Measurements from ENCODE around the gene PARP12.

Gene PARP12

GRCh38 chr7:140018125-140019043 lies 44.4 kb downstream of the PARP12 start:
- ATAC-seq = no peak
- TF ChIP-seq PATZ1 (CRISPR knock-in tag; IDR thresholded peaks at IDR 0.05; ENCODE audit: borderline replicate concordance) = no peak
- TF ChIP-seq CSDC2 (CRISPR knock-in tag; IDR thresholded peaks at IDR 0.05) = no peak
- TF ChIP-seq CSRNP3 (CRISPR knock-in tag; IDR thresholded peaks at IDR 0.05) = no peak
- no peak for TF ChIP-seq RARB (CRISPR knock-in tag; IDR thresholded peaks at IDR 0.05)
- no peak for TF ChIP-seq ZC3H10 (CRISPR knock-in tag; IDR thresholded peaks at IDR 0.05)
- TF ChIP-seq PPARA (CRISPR knock-in tag; IDR thresholded peaks at IDR 0.05; ENCODE audit: borderline replicate concordance) = no peak
- no peak for TF ChIP-seq CREB5 (CRISPR knock-in tag; IDR thresholded peaks at IDR 0.05; ENCODE audit: low read depth)
- no peak for TF ChIP-seq ARNTL (CRISPR knock-in tag; IDR thresholded peaks at IDR 0.05; ENCODE audit: borderline replicate concordance, low read depth)
- TF ChIP-seq SNAI2 (CRISPR knock-in tag; IDR thresholded peaks at IDR 0.05) = no peak
- TF ChIP-seq ISL1 (CRISPR knock-in tag; IDR thresholded peaks at IDR 0.05) = no peak
- no peak for TF ChIP-seq ZFP30 (CRISPR knock-in tag; IDR thresholded peaks at IDR 0.05)
- TF ChIP-seq ZFP3 (CRISPR knock-in tag; IDR thresholded peaks at IDR 0.05) = no peak

GRCh38 chr7:140017543-140017942 lies 45.2 kb downstream of the PARP12 start:
- ATAC-seq = no peak
- no peak for TF ChIP-seq TCF4 (CRISPR knock-in tag; IDR thresholded peaks at IDR 0.05; ENCODE audit: borderline replicate concordance)

GRCh38 chr7:140017034-140017433 lies 45.7 kb downstream of the PARP12 start:
- no peak for ATAC-seq
- TF ChIP-seq ARNTL (CRISPR knock-in tag; IDR thresholded peaks at IDR 0.05; ENCODE audit: borderline replicate concordance, low read depth) = no peak
- TF ChIP-seq ZNF70 (CRISPR knock-in tag; IDR thresholded peaks at IDR 0.05) = no peak
- TF ChIP-seq ZC3H10 (CRISPR knock-in tag; IDR thresholded peaks at IDR 0.05) = no peak
- TF ChIP-seq CSDC2 (CRISPR knock-in tag; IDR thresholded peaks at IDR 0.05) = no peak

GRCh38 chr7:140016540-140016939 lies 46.2 kb downstream of the PARP12 start:
- ATAC-seq = no peak
- TF ChIP-seq PATZ1 (CRISPR knock-in tag; IDR thresholded peaks at IDR 0.05; ENCODE audit: borderline replicate concordance) (no peak), ISL1 (CRISPR knock-in tag; IDR thresholded peaks at IDR 0.05) (no peak), GLIS3 (CRISPR knock-in tag; IDR thresholded peaks at IDR 0.05) (no peak), ESRRG (CRISPR knock-in tag; IDR thresholded peaks at IDR 0.05) (no peak), OSR1 (CRISPR knock-in tag; IDR thresholded peaks at IDR 0.05) (no peak), ZC3H10 (CRISPR knock-in tag; IDR thresholded peaks at IDR 0.05) (no peak), ZNF565 (CRISPR knock-in tag; conservative IDR thresholded peaks at IDR 0.05; ENCODE audit: low read depth) (no peak), TCF4 (CRISPR knock-in tag; IDR thresholded peaks at IDR 0.05; ENCODE audit: borderline replicate concordance) (no peak), RARB (CRISPR knock-in tag; IDR thresholded peaks at IDR 0.05) (no peak), TSHZ2 (CRISPR knock-in tag; IDR thresholded peaks at IDR 0.05) (no peak), ZFP3 (CRISPR knock-in tag; IDR thresholded peaks at IDR 0.05) (no peak)
